HG03442 (cell line): ENCODE measurements around the gene PPARD.
A peak's percentile ranks its signal among the peaks of the same experiment; 100 is the strongest.
"Not testable (repeated sequence)": the region's sequence is repeated elsewhere in the genome, so short reads cannot be mapped to it uniquely, and the experiment has no call there.

Experiments used
- ATAC-seq: cut with Tn5 transposase; IDR thresholded peaks from one replicate; pipeline ENCODE4 v1.9.1; 2021; ENCODE audit warnings: mild to moderate bottlenecking, moderate library complexity; ENCODE audit not compliant: unreplicated experiment

The PPARD gene

GRCh38 chr6:35435074-35435837, 92.9 kb downstream of the PPARD start:
- no peak for ATAC-seq

GRCh38 chr6:35436071-35436857, 93.9 kb downstream of the PPARD start:
- ATAC-seq: no peak

GRCh38 chr6:35438378-35439065, 96.2 kb downstream of the PPARD start:
- not testable (repeated sequence) for ATAC-seq

- no peak for ATAC-seq
These were observed 97.0 kb downstream of the PPARD start for GRCh38 chr6:35439308-35439707.

GRCh38 chr6:35441205-35441604, 98.8 kb downstream of the PPARD start:
- no peak for ATAC-seq

GRCh38 chr6:35441642-35442041, 99.3 kb downstream of the PPARD start:
- ATAC-seq: no peak

- ATAC-seq: no peak
These were observed 100.3 kb downstream of the PPARD start for GRCh38 chr6:35442693-35443092.

GRCh38 chr6:35443341-35444030, 101.1 kb downstream of the PPARD start:
- ATAC-seq: no peak

- ATAC-seq: no peak
These were observed 103.3 kb downstream of the PPARD start for GRCh38 chr6:35445691-35446090.

GRCh38 chr6:35448191-35448590, 105.8 kb downstream of the PPARD start:
- no peak for ATAC-seq

GRCh38 chr6:35449287-35449881, 107.0 kb downstream of the PPARD start:
- no peak for ATAC-seq

GRCh38 chr6:35451354-35452182, 109.2 kb downstream of the PPARD start:
- no peak for ATAC-seq

- ATAC-seq: peak; percentile 90
These were observed 110.1 kb downstream of the PPARD start, which contains the start of gene FANCE for GRCh38 chr6:35452183-35453090. TSS of gene FANCE (plus strand) at chr6:35452338. CDS start at chr6:35452546, 208 bp downstream.

GRCh38 chr6:35453236-35453635, 110.9 kb downstream of the PPARD start:
- ATAC-seq: no peak

GRCh38 chr6:35454391-35455110, 112.2 kb downstream of the PPARD start:
- ATAC-seq: no peak

GRCh38 chr6:35457907-35458306, 115.5 kb downstream of the PPARD start:
- ATAC-seq: no peak

- no peak for ATAC-seq
These were observed 118.9 kb downstream of the PPARD start for GRCh38 chr6:35461270-35461669.

GRCh38 chr6:35463292-35463691, 120.9 kb downstream of the PPARD start:
- ATAC-seq: no peak
